Hematopoietic multipotent progenitor cell treated with erythropoietin and hydrocortisone succinate and interleukin-3 and kit ligand, for 17 days (in vitro differentiated cells): ENCODE results near the gene MYCL.

Experiments
- DNase-seq: peaks from one replicate; pipeline ENCODE4 v3.0.0-alpha.2; 2015; ENCODE audit warnings: low spot score

The MYCL gene, protein sequence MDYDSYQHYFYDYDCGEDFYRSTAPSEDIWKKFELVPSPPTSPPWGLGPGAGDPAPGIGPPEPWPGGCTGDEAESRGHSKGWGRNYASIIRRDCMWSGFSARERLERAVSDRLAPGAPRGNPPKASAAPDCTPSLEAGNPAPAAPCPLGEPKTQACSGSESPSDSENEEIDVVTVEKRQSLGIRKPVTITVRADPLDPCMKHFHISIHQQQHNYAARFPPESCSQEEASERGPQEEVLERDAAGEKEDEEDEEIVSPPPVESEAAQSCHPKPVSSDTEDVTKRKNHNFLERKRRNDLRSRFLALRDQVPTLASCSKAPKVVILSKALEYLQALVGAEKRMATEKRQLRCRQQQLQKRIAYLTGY

DNA sequence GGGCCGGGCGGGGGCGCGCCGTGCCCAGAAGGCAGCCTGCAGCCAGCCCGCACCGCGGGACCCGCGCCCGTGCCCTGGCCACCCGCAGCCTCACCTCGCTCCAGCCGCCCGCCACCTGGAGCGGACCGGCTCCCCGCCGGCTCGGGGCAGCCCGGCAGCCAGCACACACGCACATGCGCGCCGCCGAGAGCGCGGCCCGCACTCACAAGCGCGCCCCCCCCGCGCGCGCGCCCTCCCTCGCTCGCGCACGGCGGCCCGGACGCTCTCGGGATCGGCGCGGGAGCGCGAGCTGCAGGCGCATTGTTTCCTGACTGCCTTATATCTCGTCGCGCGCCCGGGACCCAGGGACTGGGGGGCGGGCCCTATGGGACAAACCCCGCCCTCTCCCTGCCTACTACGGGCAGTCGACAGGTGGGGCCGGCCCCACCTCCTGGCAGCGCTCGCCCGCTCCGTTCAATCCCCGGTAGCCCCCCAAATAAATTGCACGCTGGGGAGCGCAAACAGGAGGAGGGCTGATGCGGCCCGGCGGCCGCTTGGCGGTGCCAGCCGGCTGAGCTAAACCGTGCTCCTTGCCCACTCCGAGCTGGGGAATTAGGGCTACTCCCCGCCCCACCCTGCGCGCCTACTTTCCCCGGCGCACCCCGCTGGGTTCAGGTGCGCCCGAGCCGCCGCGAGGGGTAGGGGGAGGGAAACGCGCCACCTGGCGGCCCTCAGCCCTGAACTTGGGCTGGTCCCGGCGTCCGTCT is at the start of gene MYCL:
Gene MYCL (minus strand): TSS at position 204 of the 746 bp plus-strand sequence. CDS start 483 bp downstream, outside the sequence.
- DNase-seq = peak; percentile 45

DNA sequence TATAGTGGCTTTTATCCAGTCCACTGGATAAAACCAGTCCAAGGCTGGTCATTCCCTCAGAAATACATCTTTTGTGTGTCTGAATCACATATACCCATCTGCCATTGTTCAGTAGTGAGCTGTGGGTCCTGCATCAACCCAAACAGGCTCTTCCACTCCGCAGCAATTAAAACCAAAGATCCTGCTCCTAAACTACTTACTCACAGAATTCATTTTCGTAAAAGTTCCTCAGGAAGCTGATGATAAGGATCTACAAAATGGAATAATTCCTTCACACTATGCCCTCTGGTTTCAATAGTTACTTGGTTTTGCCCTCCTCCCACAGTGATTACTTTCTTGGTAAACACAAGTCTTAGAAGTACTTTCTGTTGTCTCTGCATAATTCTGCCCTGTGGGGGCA is 48.2 kb upstream of the MYCL start:
- no peak for DNase-seq

- DNase-seq = no peak
Observed at GRCh38 chr1:39947260-39947659, 45.5 kb upstream of the MYCL start.

DNA sequence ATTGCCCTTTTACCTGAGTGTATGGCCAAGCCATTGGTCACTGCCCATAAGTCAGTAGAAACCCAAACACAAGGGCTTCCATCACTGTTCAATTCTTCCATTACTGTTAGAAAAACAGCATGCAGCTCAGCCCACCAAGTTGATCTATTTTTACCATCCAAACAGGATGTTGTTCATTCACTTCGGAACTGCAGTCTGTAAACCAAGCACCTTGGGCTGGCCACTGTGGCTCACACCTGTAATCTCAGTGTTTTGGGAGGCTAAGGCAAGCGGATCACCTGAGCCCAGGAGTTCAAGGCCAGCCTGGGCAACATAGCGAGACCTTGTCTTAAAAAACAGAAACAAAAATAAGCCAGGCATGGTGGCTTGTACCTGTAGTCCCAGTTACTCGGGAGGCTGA is 44.5 kb upstream of the MYCL start:
- no peak for DNase-seq

DNA sequence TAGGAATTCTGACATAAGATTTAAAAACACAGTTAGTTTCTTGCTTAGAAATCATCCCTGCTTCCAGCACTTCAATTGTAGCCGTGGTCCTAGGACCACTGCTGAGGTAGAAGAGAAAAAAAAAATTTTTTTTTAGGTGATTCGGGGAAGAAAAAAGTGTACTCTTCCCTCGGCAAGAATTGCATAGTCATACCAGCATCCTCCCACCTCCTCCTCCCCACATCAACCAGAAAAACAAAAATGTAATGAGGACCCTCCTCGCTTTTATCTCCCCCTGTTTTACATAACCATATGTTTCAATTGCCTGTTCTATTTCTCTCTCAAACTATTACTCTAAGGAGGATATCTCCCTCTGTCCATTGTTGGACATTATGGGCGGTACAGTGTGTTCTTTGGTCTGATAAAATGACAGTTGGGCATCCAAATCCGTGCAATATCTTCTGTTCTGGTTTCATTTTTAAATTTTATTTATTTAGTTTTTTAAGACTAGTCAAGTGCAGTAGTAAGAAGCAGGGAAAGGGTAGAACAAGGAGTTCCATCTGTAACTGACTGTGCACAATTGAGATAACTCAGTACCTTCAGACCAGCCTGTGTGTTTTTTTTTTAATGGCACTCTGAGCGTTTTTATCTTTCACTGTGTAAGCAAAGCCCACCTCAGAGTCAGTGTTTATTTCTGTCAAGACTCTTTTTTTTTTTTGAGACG is 42.8 kb upstream of the MYCL start:
- DNase-seq = no peak

DNA sequence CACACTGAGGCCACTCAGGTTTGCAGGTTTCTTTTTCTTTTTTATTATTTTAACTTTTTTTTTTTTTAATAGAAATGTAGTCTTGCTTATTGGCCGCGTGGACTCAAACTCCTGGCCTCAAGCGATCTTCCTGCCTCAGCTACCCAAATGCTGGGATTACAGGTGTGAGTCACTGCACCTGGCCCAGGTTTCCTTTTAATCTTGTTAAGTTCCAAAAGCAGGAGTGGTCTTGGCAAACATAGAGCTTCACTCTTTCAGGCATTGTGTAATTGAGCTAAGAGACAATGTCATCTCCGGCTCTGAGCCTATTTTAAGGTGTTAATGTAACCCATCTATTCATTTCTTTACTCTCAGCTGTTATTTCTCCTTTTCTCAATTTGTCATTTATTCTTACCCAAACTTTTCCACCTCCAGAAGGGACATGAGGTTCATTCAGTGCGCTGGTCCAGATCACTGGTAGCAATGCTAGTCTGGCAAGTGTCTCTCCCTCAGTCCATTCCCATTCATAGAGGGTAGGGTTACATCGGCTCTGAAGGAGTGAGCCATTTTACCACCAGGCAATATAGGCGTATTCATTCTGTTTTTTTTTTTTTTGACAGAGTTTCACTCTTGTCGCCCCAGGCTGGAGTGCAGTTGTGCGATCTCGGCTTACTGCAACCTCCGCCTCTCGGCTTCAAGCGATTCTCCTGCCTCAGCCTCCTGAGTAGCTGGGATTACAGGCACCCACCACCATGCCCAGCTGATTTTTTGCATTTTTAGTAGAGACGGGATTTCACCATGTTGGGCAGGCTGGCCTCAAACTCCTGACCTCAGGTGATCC is 42.0 kb upstream of the MYCL start:
- DNase-seq = no peak

DNA sequence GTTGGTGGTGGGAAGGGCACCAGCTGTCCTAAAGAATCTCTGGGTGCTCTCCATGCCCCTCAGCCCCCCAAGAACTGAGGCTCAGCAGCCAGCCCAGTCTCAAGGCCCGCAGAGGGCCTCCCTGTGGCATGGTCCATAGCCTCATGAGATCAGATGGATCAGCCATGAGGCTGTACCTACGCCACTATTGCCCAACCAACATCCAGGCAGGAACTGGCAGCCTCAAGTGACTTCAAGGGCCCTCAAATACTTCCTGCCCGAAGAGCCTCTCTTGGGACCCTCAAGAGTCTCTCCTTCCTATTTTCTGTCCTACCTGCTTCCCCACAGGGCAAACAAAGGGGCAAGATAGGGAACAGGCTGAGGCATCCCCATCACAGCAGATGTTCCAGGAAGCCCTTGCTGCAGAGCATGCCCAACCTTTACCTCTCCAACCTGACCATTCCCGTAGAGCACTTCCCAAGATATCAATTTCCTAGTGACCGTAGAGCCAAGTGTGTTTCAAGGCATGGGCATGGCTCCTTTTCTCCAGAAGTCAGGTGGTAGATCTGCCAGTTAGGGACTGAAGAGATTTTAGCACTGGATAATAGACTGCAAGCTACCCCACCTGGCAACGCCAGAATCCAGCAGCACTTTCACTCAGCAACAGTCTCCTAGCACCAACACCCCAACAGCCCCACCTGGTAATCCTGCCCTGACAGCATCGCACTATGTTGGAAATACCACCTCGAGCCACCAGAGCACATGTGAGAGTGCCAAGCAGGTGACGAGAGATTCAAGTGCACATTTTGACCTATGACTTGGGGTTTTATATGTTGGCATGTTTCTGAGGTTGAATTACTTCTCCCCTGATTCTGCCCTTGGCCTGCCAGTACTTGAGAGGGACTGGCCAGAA is 39.5 kb upstream of the MYCL start:
- no peak for DNase-seq

DNA sequence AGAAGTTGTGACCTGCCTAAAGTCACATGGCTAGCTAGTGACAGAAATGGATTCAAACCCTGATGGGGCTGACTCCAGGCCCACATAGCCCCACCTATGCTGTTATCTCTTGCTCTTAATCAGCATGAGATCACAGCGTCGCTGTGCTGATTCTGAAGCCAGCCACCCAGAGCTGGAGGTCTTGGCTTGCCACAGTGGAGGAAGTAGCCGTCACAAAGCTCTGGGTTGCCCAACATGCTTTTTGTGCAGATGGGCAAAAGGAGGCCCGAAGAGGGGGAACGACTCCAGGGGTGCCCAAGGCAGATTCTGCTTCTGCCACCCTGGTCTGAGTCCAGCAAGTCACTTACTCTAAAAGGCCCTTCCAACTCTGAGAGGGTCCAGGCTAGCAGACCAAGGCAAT is 38.5 kb upstream of the MYCL start:
- DNase-seq = no peak

GRCh38 chr1:39938856-39939255 is 37.1 kb upstream of the MYCL start:
- no peak for DNase-seq

- DNase-seq = no peak
Observed at GRCh38 chr1:39936724-39937491, 35.2 kb upstream of the MYCL start.

DNA sequence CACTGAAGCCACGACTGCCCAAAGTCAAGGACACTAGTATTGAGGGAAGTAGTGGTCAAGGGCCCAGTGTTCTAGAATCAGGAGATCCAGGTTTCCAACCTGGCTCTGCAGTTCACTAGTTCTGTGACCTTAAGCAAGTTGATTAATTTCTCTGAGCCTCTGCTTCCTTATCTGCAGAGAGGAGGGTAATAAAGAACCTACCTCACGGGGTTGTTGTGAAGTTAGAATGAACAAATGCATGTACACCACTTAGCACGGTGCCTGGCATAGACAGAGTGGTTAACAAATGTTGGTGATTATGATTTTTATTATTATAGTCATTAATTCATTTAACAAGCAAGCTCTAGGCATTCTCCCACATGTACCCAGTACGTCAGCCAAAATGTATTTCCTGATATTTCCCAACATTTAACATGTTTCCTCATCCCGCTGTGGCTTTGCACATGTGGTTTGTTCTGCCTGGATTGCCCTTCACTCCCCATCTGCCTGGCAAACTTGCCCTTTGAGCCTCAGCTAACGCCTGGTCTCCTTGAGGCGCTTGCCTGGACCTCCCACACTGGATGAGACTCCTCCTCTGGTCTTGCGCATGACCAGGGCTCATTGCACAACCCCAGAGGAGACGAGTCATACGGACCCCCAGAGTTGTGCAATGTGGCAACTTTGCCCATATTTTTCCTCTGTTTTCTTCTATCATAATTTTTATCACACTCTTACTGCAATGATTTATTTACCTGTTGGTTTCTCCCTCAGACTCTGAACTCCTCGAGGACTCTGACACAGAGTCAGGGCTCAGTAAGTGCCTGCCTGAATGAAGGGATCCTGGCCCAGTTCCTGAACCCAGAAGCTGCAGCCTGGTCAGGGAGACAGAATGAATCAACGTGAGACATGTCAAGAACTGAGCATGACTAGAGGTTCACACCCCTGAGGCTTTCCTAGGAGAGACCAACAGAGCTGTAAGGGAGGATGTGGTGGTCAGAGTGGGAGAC is 32.5 kb upstream of the MYCL start:
- DNase-seq = no peak

DNA sequence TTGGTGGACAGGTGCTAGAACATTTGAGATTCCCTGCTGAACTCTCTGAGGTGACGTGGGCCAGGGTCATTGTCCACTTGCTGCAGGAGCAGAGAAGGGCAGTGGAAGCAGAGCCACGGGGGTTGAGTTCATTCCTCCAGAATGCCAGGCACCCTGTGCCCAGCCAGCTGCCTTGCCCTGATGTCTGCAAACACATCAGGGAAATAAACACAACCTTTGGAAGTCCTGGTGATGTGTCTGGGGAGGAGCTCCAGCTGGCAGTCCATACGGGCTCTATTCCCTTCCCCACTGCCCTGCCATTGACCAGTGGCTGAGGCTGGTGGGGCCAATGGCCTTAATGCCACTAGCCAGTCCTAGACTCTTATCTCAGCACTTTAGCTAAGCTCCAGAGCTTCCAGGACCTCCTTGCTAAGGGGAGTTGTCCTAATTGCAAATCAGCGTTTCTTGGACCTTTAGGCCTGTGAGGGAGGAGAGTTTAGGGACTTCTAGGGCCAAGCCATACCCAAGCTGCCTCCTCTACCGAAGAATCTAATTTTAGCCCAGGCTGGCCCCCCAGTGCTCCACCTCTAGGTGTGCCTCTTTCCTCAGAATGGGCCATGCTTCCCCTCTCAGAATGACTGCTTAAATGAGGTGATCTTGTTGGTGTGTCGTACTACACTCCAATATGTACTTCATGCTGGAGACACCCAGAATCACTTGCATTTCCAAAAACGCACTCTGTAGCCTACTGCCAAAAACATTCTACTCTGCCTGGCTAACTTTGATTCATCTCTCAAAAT is 27.3 kb upstream of the MYCL start:
- DNase-seq = no peak

DNA sequence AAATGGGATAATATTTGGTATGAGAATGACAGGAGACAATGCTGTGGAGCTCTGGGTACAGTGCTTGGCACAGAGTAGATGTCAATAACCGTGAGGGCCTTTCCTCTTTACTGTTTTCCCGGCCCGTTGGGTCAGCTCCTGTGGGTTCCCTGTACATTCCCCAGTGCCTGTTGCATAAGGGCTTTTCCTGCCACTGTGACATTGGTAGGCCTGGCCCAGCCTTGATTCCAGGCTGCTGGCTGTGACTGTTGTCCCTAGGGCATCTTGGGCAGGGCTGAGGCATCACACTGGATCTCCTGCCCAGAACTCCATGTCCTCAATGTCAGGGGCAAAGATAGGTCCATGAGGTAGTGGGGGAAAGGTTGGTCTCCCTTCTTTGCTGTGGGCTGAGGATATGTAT is 25.8 kb upstream of the MYCL start:
- no peak for DNase-seq

DNA sequence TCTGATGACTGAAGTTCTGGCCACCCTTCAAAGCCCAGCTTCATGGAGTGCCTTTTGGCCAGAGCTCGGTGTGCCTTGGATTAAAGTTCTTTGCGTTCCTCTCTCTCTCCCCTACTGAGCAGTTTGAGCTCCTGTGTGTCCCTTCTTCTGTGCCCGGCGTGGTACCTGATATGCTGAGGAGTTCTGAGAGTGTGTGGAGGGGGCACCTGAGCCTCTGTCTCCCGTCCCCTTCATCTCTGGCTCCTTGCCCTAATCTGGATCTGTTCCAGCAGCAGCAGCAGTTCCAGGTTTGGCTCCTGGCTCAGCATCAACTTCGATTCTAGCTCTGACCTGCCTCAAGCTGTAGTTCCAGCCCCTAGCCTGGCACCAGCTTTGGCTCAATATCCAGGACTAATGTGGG is 25.1 kb upstream of the MYCL start:
- no peak for DNase-seq

GRCh38 chr1:39926343-39926793 is 24.7 kb upstream of the MYCL start:
- no peak for DNase-seq

DNA sequence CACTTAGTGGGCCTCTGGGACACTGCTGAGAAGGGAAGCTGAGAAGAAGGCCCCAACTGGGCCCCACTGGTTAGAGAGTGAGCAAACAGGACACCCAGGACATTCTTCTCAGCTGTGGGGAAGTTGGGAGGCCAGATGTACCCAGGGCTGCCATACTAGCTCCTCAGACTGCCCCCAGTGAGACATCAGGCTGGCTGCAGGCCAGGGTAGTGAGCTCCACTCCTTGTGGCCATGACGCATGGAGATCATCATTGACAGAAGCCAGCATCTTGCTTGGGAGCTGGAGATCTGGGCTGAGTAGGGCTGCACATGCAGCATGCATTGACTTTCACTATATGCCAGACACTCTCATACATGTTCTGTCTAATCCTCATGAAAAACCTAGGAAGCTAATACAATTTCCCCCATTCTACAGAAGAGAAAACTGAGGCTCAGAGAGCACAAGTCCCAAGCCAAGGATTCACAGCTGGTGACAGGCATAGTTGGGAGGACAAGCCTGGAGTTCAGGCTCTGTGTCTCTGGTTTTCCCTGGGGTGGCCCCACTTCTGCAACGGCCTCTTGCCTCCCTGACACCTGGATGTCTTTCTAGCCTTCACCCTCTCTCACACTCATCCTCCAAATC is 24.1 kb upstream of the MYCL start:
- DNase-seq = no peak

DNA sequence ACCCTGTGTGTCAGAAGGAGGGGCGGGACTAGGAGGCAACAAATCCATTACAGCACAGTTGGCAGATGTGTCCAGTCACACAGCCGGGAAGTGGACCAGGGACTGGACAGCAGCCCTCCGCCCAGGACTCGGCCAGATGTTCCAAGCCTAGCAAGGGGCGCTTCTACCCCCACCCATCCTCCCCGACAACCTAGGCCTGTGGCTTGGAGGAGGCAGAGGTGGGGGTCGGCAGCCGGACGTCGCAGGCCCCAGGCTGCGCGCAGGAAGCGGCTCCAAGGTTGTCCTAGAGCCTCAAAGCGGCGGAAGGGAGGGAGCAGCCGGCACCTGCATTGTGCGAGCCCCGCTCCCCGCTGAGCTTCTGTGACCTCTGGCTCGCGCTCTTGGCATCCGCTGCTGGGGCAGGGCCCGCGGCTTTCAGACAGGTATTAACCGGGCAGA is 20.6 kb upstream of the MYCL start:
- DNase-seq = no peak

DNA sequence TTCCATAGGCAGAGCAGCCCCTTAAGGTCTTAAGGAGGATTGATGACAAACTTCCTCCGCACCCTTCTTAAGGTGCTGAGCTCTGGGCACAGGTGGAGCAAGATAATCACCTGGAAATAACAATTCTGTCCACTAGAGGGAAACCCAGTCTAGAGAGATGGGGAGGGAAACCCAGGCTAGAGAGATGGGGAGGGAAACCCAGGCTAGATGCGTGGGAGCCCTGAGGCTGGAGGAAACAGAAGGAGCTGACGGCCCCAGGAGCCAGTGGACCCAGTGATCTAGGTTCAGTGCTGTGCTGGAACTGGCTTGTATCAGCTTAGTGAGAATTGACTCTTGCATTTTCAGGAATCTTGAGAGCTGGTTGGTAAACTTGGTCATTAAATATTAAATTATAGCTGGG is 17.8 kb upstream of the MYCL start:
- DNase-seq = peak; percentile 25
